Measurements from ENCODE around the gene SSNA1. TPM values are rescaled to one million over a fixed set of nuclear protein-coding genes. Genes with fewer than 3 reads are reported as not detected.

The SSNA1 gene
- total RNA-seq, result 100 to 1,000 TPM in 2 of 4 donors, 10 to 100 TPM in 2; 67.1 to 124 (median 96.7) TPM

GRCh38 chr9:137188490-137189296, at the start of gene SSNA1, which contains the start of gene ANAPC2:
Gene SSNA1, plus strand, starts transcription at chr9:137188676. Its CDS starts 51 bp downstream, at chr9:137188727.
Gene ANAPC2, minus strand, starts transcription at chr9:137188560. Its CDS starts 28 bp downstream, at chr9:137188532.
- H3K27me3 ChIP-seq, result no peaks in the 10 kb centered on the region
- DNase-seq, result peak; percentile 62
- no peaks in the 10 kb centered on the region for H3K9me3 ChIP-seq
- TF ChIP-seq CTCF (IDR thresholded peaks at IDR 0.05) (peak in 4 of 6 experiments; percentile 16 to 73 (median 36)), POLR2A (IDR thresholded peaks at IDR 0.05) (peak in 3 of 4 donors; percentile 89 to 93 (median 92))
- H3K4me1 ChIP-seq, result peaks cover 41 to 74% (median 43%) of the 10 kb centered on the region in 3 donors
- intact Hi-C loops (cut with DNase I), result loop anchor here (10.0 kb wide), 1 partner anchor 46 kb away; the partner anchor contains the start of gene SLC34A3
- H3K36me3 ChIP-seq, result peaks cover 25 to 79% (median 32%) of the 10 kb centered on the region in 3 donors
- peak within 1 kb of the TSS; percentile 78 to 100 (median 88) for H3K4me3 ChIP-seq
- 0% methylated on average over 25 of the region's 98 CpGs; no CpG with 5 or more reads in 1 of the 2 donors for WGBS, 2 donors
- H3K27ac ChIP-seq, result peak within 1 kb of the TSS; percentile 85 to 99 (median 98)

- 0% methylated on average over 4 of the region's 104 CpGs; no CpG with 5 or more reads in 1 of the 2 donors for WGBS, 2 donors
- H3K27ac ChIP-seq, result no peak within 1 kb of the TSS
- peaks cover 0 to 99% (median 35%) of the 10 kb centered on the region in 4 donors for H3K27me3 ChIP-seq
Observed at GRCh38 chr9:137138722-137139467, 49.6 kb upstream of the SSNA1 start, which contains the start of gene GRIN1. Gene GRIN1, plus strand, starts transcription at chr9:137139154. Its CDS starts 333 bp downstream, at chr9:137139487.

GRCh38 chr9:137139468-137140150, 48.9 kb upstream of the SSNA1 start:
- no peak overlapping the region for H3K4me3 ChIP-seq
- intact Hi-C loops (cut with DNase I), result no loop called here
- no peak for TF ChIP-seq POLR2A (IDR thresholded peaks at IDR 0.05)
- no peak overlapping the region for H3K27ac ChIP-seq
- 41 to 53% methylated on average over 5 to 21 of the region's 37 CpGs for WGBS, 2 donors
- H3K9me3 ChIP-seq, result no peaks in the 10 kb centered on the region
- H3K27me3 ChIP-seq, result peaks cover 0 to 99% (median 35%) of the 10 kb centered on the region in 4 donors
- no peak for DNase-seq
- H3K36me3 ChIP-seq, result no peaks in the 10 kb centered on the region
- H3K4me1 ChIP-seq, result peaks cover 0 to 25% (median 13%) of the 10 kb centered on the region in 3 donors

More at GRCh38 chr9:137138722-137139467, 49.6 kb upstream of the SSNA1 start, which contains the start of gene GRIN1:
- Histone ChIP-seq H3K4me3 (peak within 1 kb of the TSS in 1 of 4 donors; percentile 34), H3K9me3 (no peaks in the 10 kb centered on the region), H3K4me1 (peaks cover 0 to 25% (median 13%) of the 10 kb centered on the region in 3 donors), H3K36me3 (no peaks in the 10 kb centered on the region)
- TF ChIP-seq POLR2A (IDR thresholded peaks at IDR 0.05) (no peak), CTCF (IDR thresholded peaks at IDR 0.05) (no peak)
- intact Hi-C loops (cut with DNase I), result no loop called here
- DNase-seq, result no peak

- Histone ChIP-seq H3K27me3 (peaks cover 0 to 94% (median 35%) of the 10 kb centered on the region in 4 donors), H3K4me1 (peaks cover 0 to 25% (median 13%) of the 10 kb centered on the region in 3 donors), H3K4me3 (no peak overlapping the region), H3K36me3 (no peaks in the 10 kb centered on the region), H3K9me3 (no peaks in the 10 kb centered on the region), H3K27ac (no peak overlapping the region)
- 48 to 59% methylated on average over 9 to 17 of the region's 26 CpGs for WGBS, 2 donors
- DNase-seq, result no peak
- intact Hi-C loops (cut with DNase I), result no loop called here
- TF ChIP-seq POLR2A (IDR thresholded peaks at IDR 0.05) (no peak), CTCF (IDR thresholded peaks at IDR 0.05) (no peak)
Observed at GRCh38 chr9:137140151-137141012, 48.1 kb upstream of the SSNA1 start.

Measured in esophagus squamous epithelium (tissue), 5 donors.